ENCODE results near the gene ITSN1.
A peak's percentile ranks its signal among the peaks of the same experiment; 100 is the strongest.

The ITSN1 gene

GRCh38 chr21:33932731-33933130 lies 290.4 kb downstream of the ITSN1 start:
- DNase-seq (ENCODE audit: low spot score): no peak

GRCh38 chr21:33936301-33937038 lies 294.2 kb downstream of the ITSN1 start:
- DNase-seq (ENCODE audit: low spot score): no peak

GRCh38 chr21:33937146-33937545 lies 294.8 kb downstream of the ITSN1 start:
- no peak for DNase-seq (ENCODE audit: low spot score)

DNA sequence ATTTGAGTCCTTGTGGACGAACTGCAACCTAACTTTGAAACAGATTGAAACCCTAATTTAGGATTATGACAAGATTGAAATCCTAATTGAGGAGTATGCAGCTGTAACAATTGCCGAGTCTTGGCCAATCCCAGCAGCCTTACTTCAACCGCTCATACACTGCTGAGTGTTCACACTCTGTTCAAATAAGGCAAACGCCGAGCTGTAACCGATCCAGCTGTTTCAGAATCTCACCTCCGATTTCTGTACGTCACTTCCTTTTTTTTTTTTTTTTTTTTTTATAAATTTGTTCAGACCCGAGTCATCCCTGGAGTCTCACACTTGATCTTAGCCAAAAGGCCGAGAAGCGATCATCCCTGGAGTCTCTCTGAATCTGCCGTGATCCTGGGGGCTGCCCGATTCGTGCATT lies 295.6 kb downstream of the ITSN1 start:
- peak; percentile 67 for DNase-seq (ENCODE audit: low spot score)

DNA sequence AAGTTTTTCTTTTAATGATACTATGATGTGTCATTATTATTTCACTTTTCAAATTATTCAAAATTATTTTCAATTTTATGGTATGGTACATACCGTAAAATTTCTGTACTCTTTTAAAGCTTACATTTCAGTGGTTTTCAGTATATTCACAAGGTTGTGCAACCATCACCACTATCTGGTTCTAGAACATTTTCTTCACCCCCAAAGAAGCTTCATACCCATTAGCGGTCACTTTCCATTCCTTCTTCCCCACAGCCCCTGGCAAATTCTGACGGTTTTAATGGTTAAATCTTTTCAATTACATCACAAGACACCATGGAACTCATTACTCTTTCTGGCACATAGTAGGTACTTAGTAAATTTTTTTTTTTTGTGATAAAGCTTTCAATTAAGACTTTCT lies 296.1 kb downstream of the ITSN1 start:
- no peak for DNase-seq (ENCODE audit: low spot score)

- DNase-seq (ENCODE audit: low spot score): no peak
Measured at GRCh38 chr21:33939226-33939625, 296.9 kb downstream of the ITSN1 start.

DNA sequence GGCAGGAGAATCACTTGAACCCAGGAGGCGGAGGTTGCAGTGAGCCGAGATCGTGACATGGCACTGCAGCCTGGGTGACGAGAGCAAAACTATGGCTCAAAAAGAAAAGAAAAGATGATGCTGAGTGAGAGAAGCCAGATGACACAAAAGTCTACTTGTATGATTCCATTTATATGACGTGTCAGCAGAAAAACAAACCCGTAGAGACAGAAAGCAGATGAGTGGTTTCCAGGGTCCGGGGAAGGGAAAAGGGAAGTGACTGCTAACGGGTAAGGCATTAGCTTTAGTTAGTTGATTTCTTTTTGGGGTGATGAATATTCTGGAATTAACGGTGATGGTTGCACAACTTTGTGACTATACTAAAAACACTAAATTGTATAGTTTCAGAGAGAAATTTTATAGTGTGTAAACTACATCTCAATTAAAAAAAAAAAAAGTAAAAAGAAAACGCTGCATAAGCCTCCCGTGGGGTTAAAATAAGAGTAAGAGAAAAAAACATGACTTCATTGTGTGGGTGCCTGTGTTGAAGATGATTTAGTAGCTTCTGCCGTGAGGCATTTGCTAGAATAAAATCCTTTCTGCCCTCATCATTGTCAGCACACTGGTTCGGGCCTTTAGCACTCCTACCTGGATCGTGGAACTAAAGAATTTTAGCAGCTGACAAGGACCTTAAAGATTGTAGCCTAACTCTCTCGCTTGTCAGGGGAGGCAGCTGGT lies 298.0 kb downstream of the ITSN1 start:
- DNase-seq (ENCODE audit: low spot score): peak; percentile 20

GRCh38 chr21:33940881-33941245 lies 298.6 kb downstream of the ITSN1 start:
- DNase-seq (ENCODE audit: low spot score): no peak

- DNase-seq (ENCODE audit: low spot score): no peak
Measured at GRCh38 chr21:33942426-33942825, 300.1 kb downstream of the ITSN1 start.

DNA sequence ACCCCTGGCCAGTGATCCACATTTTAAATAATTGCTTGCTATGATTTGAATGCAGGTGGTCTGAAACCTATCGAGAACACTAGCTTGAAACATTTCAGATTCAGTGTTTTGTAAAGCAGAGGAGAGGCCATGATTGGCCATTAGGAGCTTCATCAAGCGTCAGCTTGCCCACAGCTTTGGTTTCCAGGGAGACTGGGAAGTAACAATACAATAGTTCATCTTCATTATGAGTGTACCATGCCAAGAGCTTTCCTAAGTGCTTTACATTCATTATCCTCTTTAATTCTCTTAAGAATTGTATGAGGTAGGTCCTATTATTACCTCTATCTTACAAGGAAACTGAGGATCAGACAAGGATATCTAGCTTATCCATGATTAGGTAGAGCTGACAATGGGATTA lies 301.0 kb downstream of the ITSN1 start:
- no peak for DNase-seq (ENCODE audit: low spot score)

GRCh38 chr21:33944185-33944763 lies 302.0 kb downstream of the ITSN1 start:
- DNase-seq (ENCODE audit: low spot score): no peak

DNA sequence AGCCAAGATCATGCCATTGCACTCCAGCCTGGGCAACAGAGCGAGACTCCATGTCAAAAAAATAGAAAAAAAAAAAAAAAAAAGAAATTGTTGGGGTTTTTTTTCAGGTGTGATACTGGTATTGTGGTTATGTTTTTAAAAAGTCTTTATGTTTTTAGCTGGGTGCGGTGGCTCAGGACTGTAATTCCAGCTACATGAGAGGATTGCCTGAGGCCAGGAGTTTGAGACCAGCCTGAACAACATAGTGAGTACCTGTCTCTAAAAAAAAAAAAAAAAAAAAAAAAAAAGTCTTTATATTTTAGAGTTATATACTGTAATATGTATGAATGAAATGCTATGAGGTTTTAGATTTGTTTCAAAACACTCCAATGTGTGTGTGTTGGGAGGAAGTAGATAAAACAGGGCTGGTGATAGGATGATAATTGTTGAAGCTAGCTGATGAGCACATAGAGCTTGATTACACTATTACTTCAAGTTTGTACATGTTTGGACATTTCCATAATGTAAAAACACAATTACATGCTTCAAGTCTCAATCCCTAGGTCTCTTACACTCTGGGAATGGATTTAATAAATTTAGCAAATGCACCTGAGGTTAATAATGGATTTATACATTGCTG lies 303.5 kb downstream of the ITSN1 start:
- no peak for DNase-seq (ENCODE audit: low spot score)

- peak; percentile 93 for DNase-seq (ENCODE audit: low spot score)
Measured at GRCh38 chr21:33947451-33948095, 305.3 kb downstream of the ITSN1 start.

DNA sequence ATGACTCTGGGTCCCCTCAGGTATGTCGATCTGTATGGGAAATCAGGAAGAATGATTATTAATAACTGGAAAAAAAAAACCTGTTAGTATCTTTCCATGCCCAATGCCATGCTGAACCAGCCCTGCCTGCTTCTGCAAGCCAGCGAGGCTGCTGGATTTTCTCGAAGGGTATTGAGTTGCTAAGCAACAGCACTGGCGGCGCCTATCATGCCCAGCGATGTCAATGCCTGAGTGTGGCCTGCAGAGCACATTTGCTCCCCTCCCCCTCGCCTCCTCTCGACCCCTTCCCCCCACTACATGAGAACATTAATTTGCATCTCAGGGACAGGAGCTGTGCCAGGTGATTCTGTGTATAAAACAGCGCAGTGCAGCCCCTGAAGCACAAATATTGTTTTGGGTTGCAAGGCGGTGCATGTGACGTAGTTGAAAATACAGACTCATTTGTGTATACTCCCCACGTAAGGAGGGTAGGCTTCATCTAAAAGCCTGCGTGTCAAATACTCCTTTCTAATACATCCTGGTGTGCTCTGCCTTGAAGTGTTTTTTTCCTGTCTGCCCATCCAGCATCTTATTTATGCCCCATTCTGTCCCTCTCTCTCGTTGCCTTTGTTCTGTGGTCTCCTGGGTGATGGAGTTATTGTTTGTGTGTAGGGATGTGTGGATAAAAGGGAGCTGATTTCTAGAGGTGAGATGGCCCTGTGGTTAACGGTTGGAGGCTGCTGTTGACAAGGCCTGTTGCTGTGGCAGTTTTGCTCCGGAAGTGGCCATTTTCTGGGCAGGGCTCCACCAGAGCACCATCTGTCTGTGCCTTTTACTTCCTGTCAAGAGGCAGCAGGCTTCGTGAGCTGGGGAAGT lies 306.0 kb downstream of the ITSN1 start:
- peak; percentile 95 for DNase-seq (ENCODE audit: low spot score)

GRCh38 chr21:33948951-33949444 lies 306.7 kb downstream of the ITSN1 start:
- DNase-seq (ENCODE audit: low spot score): no peak

Measured in activated CD4-positive, alpha-beta T cell treated with anti-CD3 and anti-CD28 coated beads, Interleukin-2, Interleukin-4, amounts not matched to agents 100 ng/mL and 50 ng/mL, durations not matched to agents 16 hours and 8 hours (primary cell).